Hindlimb muscle (tissue), 1 donor: ENCODE results near the gene GPR176. TPM values are rescaled to one million over a fixed set of nuclear protein-coding genes. Genes with fewer than 3 reads are reported as not detected.

Source experiments
- DNase-seq: peaks from one replicate; pipeline ENCODE4 v3.0.0-alpha.2; 2013
- polyA plus RNA-seq: library from polyadenylated mRNA; unstranded; fragments of 120-200 nt; gene quantifications from one replicate; pipeline ENCODE4 v1.2.1, GENCODE V29; 2013; ENCODE audit not compliant: insufficient read length

Gene GPR176
- 3.7 TPM for polyA plus RNA-seq

- peak; percentile 48 for DNase-seq
Measured at GRCh38 chr15:39919748-39920509, at the start of gene GPR176. Gene GPR176, minus strand, starts transcription at chr15:39920266. Its CDS starts 240 bp downstream, at chr15:39920026.

- no peak for DNase-seq
Measured at GRCh38 chr15:39969002-39969394, 48.9 kb upstream of the GPR176 start.

GRCh38 chr15:39968273-39969001, 48.4 kb upstream of the GPR176 start:
- no peak for DNase-seq

- no peak for DNase-seq
Measured at GRCh38 chr15:39966521-39966920, 46.5 kb upstream of the GPR176 start.

- no peak for DNase-seq
Measured at GRCh38 chr15:39963786-39964185, 43.7 kb upstream of the GPR176 start.

GRCh38 chr15:39961051-39961450, 41.0 kb upstream of the GPR176 start:
- peak; percentile 22 for DNase-seq

GRCh38 chr15:39960411-39960810, 40.3 kb upstream of the GPR176 start:
- no peak for DNase-seq

- no peak for DNase-seq
Measured at GRCh38 chr15:39959411-39959810, 39.3 kb upstream of the GPR176 start.

GRCh38 chr15:39957481-39957880, 37.4 kb upstream of the GPR176 start:
- no peak for DNase-seq

- no peak for DNase-seq
Measured at GRCh38 chr15:39953521-39953920, 33.5 kb upstream of the GPR176 start.

- no peak for DNase-seq
Measured at GRCh38 chr15:39951561-39951960, 31.5 kb upstream of the GPR176 start.

GRCh38 chr15:39948817-39949216, 28.8 kb upstream of the GPR176 start:
- DNase-seq = no peak

- DNase-seq = no peak
Measured at GRCh38 chr15:39947401-39948197, 27.5 kb upstream of the GPR176 start.

- DNase-seq = no peak
Measured at GRCh38 chr15:39946862-39947261, 26.8 kb upstream of the GPR176 start.

GRCh38 chr15:39944726-39945125, 24.7 kb upstream of the GPR176 start:
- DNase-seq = peak; percentile 32

- no peak for DNase-seq
Measured at GRCh38 chr15:39942753-39943150, 22.7 kb upstream of the GPR176 start.

- no peak for DNase-seq
Measured at GRCh38 chr15:39942101-39942752, 22.2 kb upstream of the GPR176 start.

- DNase-seq = no peak
Measured at GRCh38 chr15:39939487-39940452, 19.7 kb upstream of the GPR176 start.

- no peak for DNase-seq
Measured at GRCh38 chr15:39937696-39938095, 17.6 kb upstream of the GPR176 start.

- DNase-seq = no peak
Measured at GRCh38 chr15:39936681-39937080, 16.6 kb upstream of the GPR176 start.

- DNase-seq = no peak
Measured at GRCh38 chr15:39936187-39936586, 16.1 kb upstream of the GPR176 start.
